ENCODE results near the gene PACSIN3. TPM values are rescaled to one million over a fixed set of nuclear protein-coding genes. Genes with fewer than 3 reads are reported as not detected.
A peak's percentile ranks its signal among the peaks of the same experiment; 100 is the strongest.

Gene PACSIN3
- total RNA-seq, 4 donors from 2014 or later = 1.2 to 13.9 (median 9.8) TPM

- Histone ChIP-seq H3K4me3 (peak within 1 kb of the TSS; percentile 86 to 96 (median 88)), H3K9me3 (no peaks in the 10 kb centered on the region), H3K4me1 (peaks cover 15 to 39% (median 24%) of the 10 kb centered on the region in 4 donors), H3K27ac (peak within 1 kb of the TSS; percentile 91 to 99 (median 95)), H3K27me3 (no peaks in the 10 kb centered on the region), H3K36me3 (peaks cover 0 to 21% (median 0%) of the 10 kb centered on the region in 4 donors)
- in situ Hi-C loops (cut with MboI; ENCODE audit: low pct_ligation_motif_present in 1 of 4, low pct_unique_long_range_greater_than_20kb in 1 of 4, low sequenced_read_pairs in 3 of 4) (loop anchor here in 3 of 4 donors (5.0 to 25.0 kb wide), 3 partner anchors 81 to 186 kb away; partner anchors contain the start of genes MYBPC3 (in 1 of the 3) and NR1H3 (in 1 of the 3)), intact Hi-C loops (cut with DNase I; ENCODE audit: low total_unique reads) (loop anchor here (5.0 to 10.0 kb wide), 2 partner anchors 58 to 181 kb away; no protein-coding TSS in a partner anchor)
- peak; percentile 97 for DNase-seq
- peak; percentile 13 for TF ChIP-seq EP300 (IDR thresholded peaks at IDR 0.05; ENCODE audit: low read depth)
- peak; percentile 50 to 81 (median 78) for TF ChIP-seq POLR2AphosphoS5 (IDR thresholded peaks at IDR 0.05)
- TF ChIP-seq CTCF (IDR thresholded peaks at IDR 0.05) = no peak
- TF ChIP-seq POLR2A (IDR thresholded peaks at IDR 0.05) = no peak
- 0% methylated on average over 46 of the region's 89 CpGs; no CpG with 5 or more reads in 1 of the 2 donors for WGBS, 2 donors (ENCODE audit: low coverage in 1 of 2)
Measured at GRCh38 chr11:47176328-47177228, 9.7 kb downstream of the PACSIN3 start, which contains the start of gene ARFGAP2. TSS of gene ARFGAP2 (minus strand) at chr11:47176879. CDS start at chr11:47176853, 26 bp downstream.

GRCh38 chr11:47175746-47176327 lies 10.4 kb downstream of the PACSIN3 start:
- Histone ChIP-seq H3K27me3 (no peaks in the 10 kb centered on the region), H3K27ac (peak overlapping the region; percentile 91 to 99 (median 95)), H3K4me1 (peaks cover 15 to 39% (median 26%) of the 10 kb centered on the region in 4 donors), H3K36me3 (peaks cover 0 to 28% (median 3%) of the 10 kb centered on the region in 4 donors), H3K9me3 (no peaks in the 10 kb centered on the region), H3K4me3 (peak overlapping the region; percentile 86 to 96 (median 88))
- no peak for DNase-seq
- intact Hi-C loops (cut with DNase I; ENCODE audit: low total_unique reads) = loop anchor here (5.0 to 10.0 kb wide), 2 partner anchors 59 to 181 kb away; no protein-coding TSS in a partner anchor
- in situ Hi-C loops (cut with MboI; ENCODE audit: low pct_ligation_motif_present in 1 of 4, low pct_unique_long_range_greater_than_20kb in 1 of 4, low sequenced_read_pairs in 3 of 4) = loop anchor here in 3 of 4 donors (5.0 to 25.0 kb wide), 3 partner anchors 81 to 186 kb away; partner anchors contain the start of genes MYBPC3 (in 1 of the 3) and NR1H3 (in 1 of the 3)
- TF ChIP-seq POLR2A (IDR thresholded peaks at IDR 0.05) (no peak), POLR2AphosphoS5 (IDR thresholded peaks at IDR 0.05) (no peak), EP300 (IDR thresholded peaks at IDR 0.05; ENCODE audit: low read depth) (no peak), CTCF (IDR thresholded peaks at IDR 0.05) (no peak)
- 29% methylated on average over 14 of the region's 14 CpGs; no CpG with 5 or more reads in 1 of the 2 donors for WGBS, 2 donors (ENCODE audit: low coverage in 1 of 2)

- Histone ChIP-seq H3K4me1 (peaks cover 12 to 35% (median 23%) of the 10 kb centered on the region in 4 donors), H3K27me3 (no peaks in the 10 kb centered on the region), H3K4me3 (no peak overlapping the region), H3K27ac (no peak overlapping the region), H3K36me3 (peaks cover 0 to 48% (median 12%) of the 10 kb centered on the region in 4 donors), H3K9me3 (no peaks in the 10 kb centered on the region)
- no peak for DNase-seq
- TF ChIP-seq EP300 (IDR thresholded peaks at IDR 0.05; ENCODE audit: low read depth) (no peak), POLR2AphosphoS5 (IDR thresholded peaks at IDR 0.05) (no peak), POLR2A (IDR thresholded peaks at IDR 0.05) (no peak), CTCF (IDR thresholded peaks at IDR 0.05) (no peak)
- in situ Hi-C loops (cut with MboI; ENCODE audit: low pct_ligation_motif_present in 1 of 4, low pct_unique_long_range_greater_than_20kb in 1 of 4, low sequenced_read_pairs in 3 of 4) (loop anchor here in 1 of 4 donors (10.0 kb wide), 1 partner anchor 92 kb away; no protein-coding TSS in a partner anchor), intact Hi-C loops (cut with DNase I; ENCODE audit: low total_unique reads) (loop anchor here (5.0 to 10.0 kb wide), 2 partner anchors 62 to 441 kb away; no protein-coding TSS in a partner anchor)
- 60 to 72% methylated on average over 1 to 6 of the region's 6 CpGs for WGBS, 2 donors (ENCODE audit: low coverage in 1 of 2)
Measured at GRCh38 chr11:47172740-47173336, 13.4 kb downstream of the PACSIN3 start.

Data from transverse colon (tissue), 4 donors.